Measurements from ENCODE around the gene ARHGEF12.
A peak's percentile ranks its signal among the peaks of the same experiment; 100 is the strongest.

The ARHGEF12 gene

DNA sequence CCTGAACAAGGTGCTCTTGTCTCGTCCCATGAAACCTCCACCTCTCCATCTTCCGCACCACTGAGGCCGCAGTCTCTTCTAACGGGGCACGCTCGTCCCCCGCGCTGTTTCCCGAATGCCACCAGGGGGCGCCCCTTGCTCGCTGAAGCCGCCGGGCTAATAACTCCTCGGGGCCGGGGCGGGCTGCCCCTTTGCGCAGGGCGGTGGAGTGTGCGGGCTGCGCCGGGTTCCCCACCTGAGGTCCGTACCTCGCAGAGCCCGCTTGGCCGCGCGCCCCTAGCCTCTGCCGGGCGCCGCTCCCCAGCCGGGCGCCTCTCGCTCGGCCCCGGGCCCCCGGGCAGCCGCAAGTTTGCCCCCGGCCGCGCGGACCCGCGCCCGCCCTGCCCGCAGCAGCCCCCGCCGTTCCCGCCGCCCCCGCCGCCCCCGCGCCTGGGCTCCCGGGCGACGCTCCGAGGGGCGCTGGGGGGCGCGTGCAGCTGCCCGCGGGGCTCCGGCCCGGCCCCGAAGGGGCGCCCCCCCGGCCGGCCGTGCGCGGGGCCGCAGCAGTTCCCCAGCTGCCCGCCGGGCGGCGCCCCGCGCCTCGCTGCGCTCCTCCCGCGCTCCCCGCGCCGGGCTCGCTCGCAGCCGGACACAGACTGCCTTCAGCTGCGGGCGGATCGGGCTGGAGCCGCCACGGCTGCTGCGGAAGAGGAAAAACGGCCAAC, 175.1 kb downstream of the ARHGEF12 start, which contains the start of gene GRIK4:
Gene GRIK4, plus strand, starts transcription at position 633 of the 704 bp plus-strand sequence. CDS start 148,571 bp downstream, outside the sequence.
- peak within 1 kb of the TSS; percentile 52 for H3K4me3 ChIP-seq (ENCODE audit: low read depth, low read length)

DNA sequence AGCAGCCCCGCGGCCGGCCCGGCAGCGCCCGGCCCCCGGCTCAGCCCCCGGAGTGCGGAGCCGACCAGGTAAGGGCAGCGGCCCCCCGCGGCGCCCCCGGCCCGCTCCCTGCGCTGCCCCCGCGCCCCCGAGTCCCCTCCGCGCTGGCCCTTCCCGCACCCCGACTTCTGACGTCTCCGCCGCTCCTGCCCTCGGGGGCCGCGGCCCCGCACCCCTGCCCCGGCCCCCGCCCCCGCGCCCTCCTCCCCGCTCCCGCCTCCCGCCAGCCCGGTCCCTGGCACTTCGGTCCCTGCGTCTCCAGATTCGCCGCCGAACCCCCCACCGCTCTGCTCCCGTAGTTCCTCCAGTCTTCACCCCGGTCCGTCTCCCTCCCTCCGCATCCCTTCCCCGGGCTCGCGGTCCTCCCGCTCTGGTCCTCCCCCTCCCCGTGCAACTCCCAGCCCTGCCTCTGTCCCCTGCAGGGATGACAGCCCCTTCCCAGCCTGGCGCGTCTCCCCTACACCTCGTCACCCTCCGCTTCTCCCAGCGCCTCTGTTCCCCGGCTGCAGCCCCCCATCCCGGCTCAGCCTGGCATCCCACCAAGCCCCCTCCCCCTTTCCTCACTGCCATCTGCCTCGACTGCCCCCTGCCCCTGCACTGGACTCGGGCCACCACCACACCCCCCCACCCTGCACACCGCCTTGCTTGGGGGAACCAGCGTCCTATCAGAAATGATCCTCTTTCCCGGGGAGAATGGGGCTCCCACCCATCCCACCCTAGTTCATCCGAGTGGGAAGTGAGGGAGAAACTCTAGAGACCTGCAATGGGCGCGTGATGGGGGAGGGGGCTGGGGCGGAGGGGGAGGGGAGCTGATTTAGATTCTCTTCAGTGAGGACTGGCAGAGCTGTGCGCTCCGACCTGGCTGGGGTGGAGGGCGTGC, 175.9 kb downstream of the ARHGEF12 start:
- peak overlapping the region; percentile 52 for H3K4me3 ChIP-seq (ENCODE audit: low read depth, low read length)
- TF ChIP-seq, protein P1, sequence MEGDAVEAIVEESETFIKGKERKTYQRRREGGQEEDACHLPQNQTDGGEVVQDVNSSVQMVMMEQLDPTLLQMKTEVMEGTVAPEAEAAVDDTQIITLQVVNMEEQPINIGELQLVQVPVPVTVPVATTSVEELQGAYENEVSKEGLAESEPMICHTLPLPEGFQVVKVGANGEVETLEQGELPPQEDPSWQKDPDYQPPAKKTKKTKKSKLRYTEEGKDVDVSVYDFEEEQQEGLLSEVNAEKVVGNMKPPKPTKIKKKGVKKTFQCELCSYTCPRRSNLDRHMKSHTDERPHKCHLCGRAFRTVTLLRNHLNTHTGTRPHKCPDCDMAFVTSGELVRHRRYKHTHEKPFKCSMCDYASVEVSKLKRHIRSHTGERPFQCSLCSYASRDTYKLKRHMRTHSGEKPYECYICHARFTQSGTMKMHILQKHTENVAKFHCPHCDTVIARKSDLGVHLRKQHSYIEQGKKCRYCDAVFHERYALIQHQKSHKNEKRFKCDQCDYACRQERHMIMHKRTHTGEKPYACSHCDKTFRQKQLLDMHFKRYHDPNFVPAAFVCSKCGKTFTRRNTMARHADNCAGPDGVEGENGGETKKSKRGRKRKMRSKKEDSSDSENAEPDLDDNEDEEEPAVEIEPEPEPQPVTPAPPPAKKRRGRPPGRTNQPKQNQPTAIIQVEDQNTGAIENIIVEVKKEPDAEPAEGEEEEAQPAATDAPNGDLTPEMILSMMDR (IDR thresholded peaks at IDR 0.05; ENCODE audit: low read depth, low read length), result no peak

More for the DNA sequence above, 175.1 kb downstream of the ARHGEF12 start, which contains the start of gene GRIK4:
- TF ChIP-seq, protein P1 (IDR thresholded peaks at IDR 0.05; ENCODE audit: low read depth, low read length), result peak; percentile 89

DNA sequence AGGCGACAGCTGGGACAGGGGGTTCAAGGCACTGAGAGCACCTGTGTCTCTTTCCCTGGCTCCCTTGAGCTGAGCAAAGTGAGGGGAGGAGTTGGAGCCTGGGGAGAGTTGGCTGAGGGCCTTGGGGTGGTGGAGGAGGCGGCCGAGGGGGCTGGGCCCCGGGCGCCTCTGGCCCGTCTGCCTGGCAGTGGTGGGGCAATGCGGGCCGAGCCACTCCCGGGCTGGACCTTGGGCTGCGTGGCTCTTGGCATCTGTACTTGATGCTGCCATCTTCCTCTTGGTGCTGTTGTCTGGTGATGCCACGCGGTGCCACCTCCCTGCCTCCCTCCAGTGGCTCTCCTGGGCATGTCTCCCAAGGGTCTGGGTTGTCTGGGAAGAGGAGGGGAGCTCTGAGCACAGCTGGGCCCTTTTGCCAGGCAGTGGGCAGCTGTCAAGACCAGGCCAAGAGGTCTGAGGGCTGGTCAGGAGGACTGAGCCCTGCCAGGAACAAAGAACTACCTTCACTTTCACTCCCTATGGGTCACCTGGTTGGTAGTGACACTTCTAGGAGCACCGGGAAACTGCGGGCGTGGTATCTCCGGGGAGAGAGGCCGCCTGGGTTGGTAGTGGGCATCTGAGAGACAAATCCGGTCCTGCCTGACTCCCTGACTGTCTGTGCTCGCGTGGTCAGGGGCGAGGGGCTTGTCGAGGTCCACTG, 176.7 kb downstream of the ARHGEF12 start:
- TF ChIP-seq, protein P1 (IDR thresholded peaks at IDR 0.05; ENCODE audit: low read depth, low read length), result no peak

DNA sequence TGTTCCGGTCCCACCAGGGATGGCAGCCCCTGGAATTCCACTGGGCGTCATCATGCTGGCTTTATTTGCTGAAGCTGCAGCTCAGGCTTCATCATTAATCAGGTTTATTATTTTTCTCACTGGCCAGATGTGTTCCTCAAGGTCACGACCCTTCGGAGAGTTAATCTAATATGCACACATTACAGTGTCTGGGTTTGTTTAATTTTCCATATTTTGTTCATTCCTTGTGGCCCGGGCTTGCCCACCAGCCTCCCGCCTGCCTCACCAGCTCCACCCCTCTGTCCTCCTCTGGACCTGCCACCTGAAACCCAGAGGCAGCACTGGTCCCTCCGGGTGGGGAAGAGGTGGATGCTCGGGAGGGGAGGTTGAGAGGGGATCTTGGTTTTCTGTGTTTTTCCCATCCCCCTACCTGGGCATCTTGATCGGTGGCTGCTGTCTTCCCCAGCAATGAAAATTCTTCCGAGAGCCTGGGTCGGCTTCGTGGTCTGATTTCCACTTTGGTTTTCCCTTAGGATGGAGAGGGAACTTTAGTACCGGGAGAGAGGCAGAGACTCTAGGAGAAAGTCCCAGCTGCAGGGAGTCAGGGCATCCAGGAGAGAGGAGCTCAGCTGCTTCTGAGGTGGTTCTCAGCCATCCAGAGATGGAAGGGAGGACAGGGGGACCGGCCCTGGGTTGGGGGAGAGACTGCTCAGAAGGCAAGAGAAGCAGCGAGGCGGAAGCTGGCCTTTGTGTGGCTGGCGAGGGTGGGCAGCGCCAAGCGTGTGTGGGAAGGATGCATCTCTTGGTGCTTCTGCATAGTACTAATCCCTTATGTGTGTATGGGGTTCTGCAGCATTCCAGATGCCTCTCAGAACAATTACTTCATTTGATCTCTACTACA, 177.5 kb downstream of the ARHGEF12 start:
- no peak overlapping the region for H3K4me3 ChIP-seq (ENCODE audit: low read depth, low read length)
- TF ChIP-seq, protein P1 (IDR thresholded peaks at IDR 0.05; ENCODE audit: low read depth, low read length), result no peak

More for the DNA sequence above, 176.7 kb downstream of the ARHGEF12 start:
- H3K4me3 ChIP-seq (ENCODE audit: low read depth, low read length), result no peak overlapping the region

DNA sequence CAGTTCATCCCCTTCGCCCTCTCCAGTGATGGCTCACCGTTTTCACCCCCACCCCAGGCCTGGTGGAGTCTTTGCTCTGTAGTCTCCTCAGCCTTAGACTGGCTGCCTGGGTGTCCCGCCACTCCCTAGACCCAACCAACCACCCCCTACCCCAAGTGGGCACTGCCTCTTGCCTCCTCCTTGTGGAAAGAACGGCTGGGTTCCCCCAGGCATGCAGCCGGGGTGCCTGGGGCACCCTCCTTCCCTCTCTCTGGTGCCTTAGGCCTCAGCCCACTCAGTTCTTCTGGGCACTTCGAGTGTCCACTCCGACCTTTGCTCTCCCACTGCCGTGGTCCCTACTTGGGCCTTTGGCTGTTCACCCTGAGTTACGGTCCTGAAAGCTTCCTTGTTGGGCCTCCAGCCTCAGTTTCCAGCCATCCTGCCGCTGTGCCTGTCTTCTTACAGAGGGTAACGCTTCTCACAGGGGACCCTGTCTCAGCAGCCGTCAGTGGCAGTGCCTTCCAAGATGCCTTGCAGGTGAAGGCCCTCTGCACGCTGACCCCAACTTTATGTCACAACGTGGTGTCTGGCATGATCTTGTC, 178.4 kb downstream of the ARHGEF12 start:
- TF ChIP-seq, protein P1 (IDR thresholded peaks at IDR 0.05; ENCODE audit: low read depth, low read length), result no peak
- H3K4me3 ChIP-seq (ENCODE audit: low read depth, low read length), result no peak overlapping the region

DNA sequence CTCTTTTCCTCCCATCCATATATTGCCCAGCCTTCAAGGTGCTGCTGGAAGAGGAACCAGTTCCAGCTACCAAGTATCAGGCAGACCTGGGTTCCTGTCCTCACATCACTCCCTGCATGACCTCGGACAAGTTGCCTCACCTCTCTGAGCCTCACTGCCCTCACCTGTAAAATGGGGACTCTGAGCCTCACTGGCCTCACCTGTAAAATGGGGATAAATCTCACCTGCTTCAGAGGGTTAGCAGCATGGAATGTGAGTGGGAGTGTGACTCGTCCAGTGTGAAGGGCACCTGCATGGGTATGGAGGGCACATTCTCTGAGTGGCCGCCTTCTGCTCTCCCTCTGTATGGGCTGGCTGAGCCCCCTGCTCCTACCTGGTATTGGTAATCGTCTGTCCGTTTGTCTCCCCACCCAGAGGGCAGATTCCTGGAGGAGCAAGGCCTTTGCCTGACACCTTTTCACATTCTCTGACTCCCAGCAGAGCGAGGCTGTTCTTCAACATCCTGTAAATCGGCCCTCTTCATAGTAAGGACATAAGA, 179.0 kb downstream of the ARHGEF12 start:
- TF ChIP-seq, protein P1 (IDR thresholded peaks at IDR 0.05; ENCODE audit: low read depth, low read length), result no peak
- no peak overlapping the region for H3K4me3 ChIP-seq (ENCODE audit: low read depth, low read length)

All from WI38 (cell line).